GM12878 (cell line): ENCODE measurements around the gene HOXD12. TPM values are rescaled to one million over a fixed set of nuclear protein-coding genes. Genes with fewer than 3 reads are reported as not detected.

Experiments used
- ATAC-seq: fragments of 200-7000 bp; cut with Tn5 transposase; 3 replicates; pipeline ENCODE4 v1.9.1; 2020; ENCODE audit warnings: mild to moderate bottlenecking, moderate library complexity
- BruUV-seq: library from RNA; stranded (reverse); fragments of 400-500 nt; replicated peaks from 2 replicates; lab custom pipeline; 2021; lab: Mats Ljungman, UMichigan
- CTCF ChIA-PET: fragments of 300-600 bp; sonication (Branson Sonifier 250); formaldehyde crosslinking; extraction: SDS; loops from one replicate; lab custom pipeline; 2021; ENCODE audit warnings: inconsistent platforms; lab: Yijun Ruan, JAX
- POLR2A ChIA-PET: fragments of 350-600 bp; formaldehyde crosslinking; extraction: SDS; loops from one replicate; lab custom pipeline; 2021; ENCODE audit warnings: inconsistent platforms; lab: Charles Lee
- RAD21 ChIA-PET: fragments of 300-600 bp; sonication (Branson Sonifier 250); formaldehyde crosslinking; loops from one replicate; lab custom pipeline; 2023; ENCODE audit warnings: antibody characterized with exemption; ENCODE audit not compliant: unreplicated experiment; lab: Charles Lee
- SMC1A ChIA-PET: fragments of 300-600 bp; sonication (Branson Sonifier 250); formaldehyde crosslinking; loops from one replicate; lab custom pipeline; 2023; ENCODE audit not compliant: unreplicated experiment, uncharacterized antibody; lab: Charles Lee
- DNase-seq: peaks from one replicate; pipeline ENCODE4 v3.0.0-alpha.2; 2011; ENCODE audit warnings: low read depth, low spot score
- FAIRE-seq: peaks from 3 replicates; lab custom pipeline; 2011; peaks lifted over from hg19 to GRCh38; lab: Jason Lieb, UNC
- H2AFZ ChIP-seq: 2 replicates; pipeline ENCODE4 v1.6.0; 2011; ENCODE audit warnings: low read depth, low read length, control low read depth; ENCODE audit not compliant: control insufficient read depth
- H3K27ac ChIP-seq: 2 replicates; pipeline ENCODE4 v1.5.1; 2011; ENCODE audit warnings: control low read depth; ENCODE audit not compliant: control insufficient read depth, insufficient read depth
- H3K27me3 ChIP-seq, 2 experiments: replicated peaks in 1 of 2; 2 replicates each; pipeline versions ENCODE4 v1.6.0 to v1.6.1; 2011; ENCODE audit warnings: low read length in 1 of 2; ENCODE audit not compliant: control insufficient read depth in 2 of 2, insufficient read depth in 2 of 2
- H3K36me3 ChIP-seq, 2 experiments: 2 replicates each; pipeline ENCODE4 v1.5.1; 2011; ENCODE audit warnings: low read length in 1 of 2; ENCODE audit not compliant: control insufficient read depth in 2 of 2, insufficient read depth in 2 of 2
- H3K4me1 ChIP-seq: 2 replicates; pipeline ENCODE4 v1.6.1; 2011; ENCODE audit warnings: mild to moderate bottlenecking, low read length, moderate library complexity, mixed read lengths; ENCODE audit not compliant: control insufficient read depth, insufficient read depth
- H3K4me2 ChIP-seq: 2 replicates; pipeline ENCODE4 v1.6.0; 2011; ENCODE audit warnings: control low read depth; ENCODE audit not compliant: control insufficient read depth, insufficient read depth
- H3K4me3 ChIP-seq: fragments of 200-600 bp; sonication (generic); 2 replicates; pipeline ENCODE4 v1.5.1; 2016
- H3K79me2 ChIP-seq: 2 replicates; pipeline ENCODE4 v1.6.0; 2011; ENCODE audit warnings: low read length; ENCODE audit not compliant: control insufficient read depth, insufficient read depth
- H3K9ac ChIP-seq: 2 replicates; pipeline ENCODE4 v1.8.0; 2011; ENCODE audit warnings: low read length, control low read depth, mixed read lengths; ENCODE audit not compliant: control insufficient read depth, insufficient read depth
- H3K9me3 ChIP-seq: replicated peaks from 3 replicates; pipeline ENCODE4 v1.5.1; 2011; ENCODE audit warnings: mild to moderate bottlenecking, low read length; ENCODE audit not compliant: control insufficient read depth, insufficient read depth
- H4K20me1 ChIP-seq: 2 replicates; pipeline ENCODE4 v1.6.0; 2011; ENCODE audit not compliant: control insufficient read depth, insufficient read depth
- BHLHE40 ChIP-seq, 2 experiments: fragments of 450-650 bp in 1 of 2; IDR thresholded peaks; 2 replicates each; pipeline ENCODE4 v1.6.1; 2011 to 2017; ENCODE audit warnings: low read depth in 2 of 2, borderline replicate concordance in 1 of 2, improper control_type of control experiment in 1 of 2, low read length in 1 of 2, mild to moderate bottlenecking in 1 of 2
- GABPA ChIP-seq: IDR thresholded peaks from 2 replicates; pipeline ENCODE4 v1.6.1; 2014; ENCODE audit warnings: antibody characterized with exemption, low read depth, mild to moderate bottlenecking, inconsistent platforms
- IKZF1 ChIP-seq: fragments of 450-650 bp; conservative IDR thresholded peaks from 2 replicates; pipeline ENCODE4 v1.6.1; 2017; ENCODE audit warnings: antibody characterized with exemption, mild to moderate bottlenecking
- NBN ChIP-seq: fragments of 450-650 bp; IDR thresholded peaks from 2 replicates; pipeline ENCODE4 v1.6.1; 2016
- NFYA ChIP-seq: IDR thresholded peaks from 2 replicates; pipeline ENCODE4 v1.6.1; 2011; ENCODE audit warnings: low read depth, mild to moderate bottlenecking, low read length, improper control_type of control experiment, borderline replicate concordance
- NR2C2 ChIP-seq: IDR thresholded peaks from 2 replicates; pipeline ENCODE4 v1.6.1; 2011; ENCODE audit warnings: borderline replicate concordance, low read depth; ENCODE audit not compliant: control insufficient read depth, insufficient read length
- PAX8 ChIP-seq: fragments of 450-650 bp; IDR thresholded peaks from 2 replicates; pipeline ENCODE4 v1.6.1; 2017; ENCODE audit warnings: mild to moderate bottlenecking, moderate library complexity
- RB1 ChIP-seq: fragments of 450-650 bp; formaldehyde crosslinking; IDR thresholded peaks from 2 replicates; pipeline ENCODE4 v1.6.1; 2017; ENCODE audit warnings: mild to moderate bottlenecking, borderline replicate concordance
- RFX5 ChIP-seq: IDR thresholded peaks from 2 replicates; pipeline ENCODE4 v1.6.1; 2011; ENCODE audit warnings: low read depth, low read length, improper control_type of control experiment
- SMC3 ChIP-seq: IDR thresholded peaks from 2 replicates; pipeline ENCODE4 v1.6.1; 2011; ENCODE audit warnings: low read length, improper control_type of control experiment, borderline replicate concordance
- YBX1 ChIP-seq: fragments of 450-650 bp; IDR thresholded peaks from 2 replicates; pipeline ENCODE4 v1.6.1; 2016; ENCODE audit warnings: antibody characterized with exemption
- WGBS: methylation state at CpG from one replicate; pipeline ENCODE4 v1.1.6; 2016; ENCODE audit warnings: low lambda C conversion rate; ENCODE audit not compliant: insufficient replicate concordance, insufficient coverage; ENCODE audit errors: missing lambda C conversion rate; 5-methylcytosine and 5-hydroxymethylcytosine counted together
- in situ Hi-C: fragments of 300-500 bp; cut with MboI; formaldehyde crosslinking; loops from 9 replicates; pipeline ENCODE4 v1.14.3; 2018; ENCODE audit warnings: mixed read lengths
- intact Hi-C: fragments of 100-400 bp; cut with micrococcal nuclease; formaldehyde crosslinking; loops from one replicate; pipeline ENCODE4 v1.14.2; 2022; ENCODE audit not compliant: unreplicated experiment
- polyA plus RNA-seq, 11 experiments: library from polyadenylated mRNA; depleted of rRNA in 4 of 11; unstranded in 6 of 11; stranded (reverse) in 5 of 11; fragments of >200 nt; fragmentation: Nextera tagmentation in 4 of 11; fragmentation: Illumina TruSeq in 1 of 11; extraction: Ambion mirVana in 4 of 11; extraction: Trizol in 1 of 11; gene quantifications; 1 replicate in 1 of 11; 2 replicates in 10 of 11; pipeline versions ENCODE4 v1.2.1 to v1.2.3, GENCODE V29; 2011 to 2016; ENCODE audit warnings: inconsistent platforms in 2 of 11, missing spikeins in 2 of 11, low read depth in 1 of 11
- total RNA-seq, 4 experiments: library from RNA; depleted of rRNA in 3 of 4; stranded (reverse); fragments of >200 nt in 3 of 4; fragmentation: Illumina TruSeq in 1 of 4; extraction: Trizol in 1 of 4; gene quantifications; 2 replicates each; pipeline versions ENCODE4 v1.2.1 to v1.2.3, GENCODE V29; 2013 to 2021
- TF ChIP-seq, protein P1 (sequence below): fragments of 450-650 bp; IDR thresholded peaks from 2 replicates; pipeline ENCODE4 v1.6.1; 2018; ENCODE audit warnings: mild to moderate bottlenecking, low read depth, moderate library complexity; ENCODE audit not compliant: partially characterized antibody
- TF ChIP-seq, protein P2 (sequence below): fragments of 450-650 bp; IDR thresholded peaks from 2 replicates; pipeline ENCODE4 v1.6.1; 2017; ENCODE audit warnings: mild to moderate bottlenecking

HOXD12 gene
- total and polyA plus RNA-seq, 10 of the 15 experiments (the other 5 are each of a cell fraction or from before 2014, with no cell fraction given): not detected

DNA sequence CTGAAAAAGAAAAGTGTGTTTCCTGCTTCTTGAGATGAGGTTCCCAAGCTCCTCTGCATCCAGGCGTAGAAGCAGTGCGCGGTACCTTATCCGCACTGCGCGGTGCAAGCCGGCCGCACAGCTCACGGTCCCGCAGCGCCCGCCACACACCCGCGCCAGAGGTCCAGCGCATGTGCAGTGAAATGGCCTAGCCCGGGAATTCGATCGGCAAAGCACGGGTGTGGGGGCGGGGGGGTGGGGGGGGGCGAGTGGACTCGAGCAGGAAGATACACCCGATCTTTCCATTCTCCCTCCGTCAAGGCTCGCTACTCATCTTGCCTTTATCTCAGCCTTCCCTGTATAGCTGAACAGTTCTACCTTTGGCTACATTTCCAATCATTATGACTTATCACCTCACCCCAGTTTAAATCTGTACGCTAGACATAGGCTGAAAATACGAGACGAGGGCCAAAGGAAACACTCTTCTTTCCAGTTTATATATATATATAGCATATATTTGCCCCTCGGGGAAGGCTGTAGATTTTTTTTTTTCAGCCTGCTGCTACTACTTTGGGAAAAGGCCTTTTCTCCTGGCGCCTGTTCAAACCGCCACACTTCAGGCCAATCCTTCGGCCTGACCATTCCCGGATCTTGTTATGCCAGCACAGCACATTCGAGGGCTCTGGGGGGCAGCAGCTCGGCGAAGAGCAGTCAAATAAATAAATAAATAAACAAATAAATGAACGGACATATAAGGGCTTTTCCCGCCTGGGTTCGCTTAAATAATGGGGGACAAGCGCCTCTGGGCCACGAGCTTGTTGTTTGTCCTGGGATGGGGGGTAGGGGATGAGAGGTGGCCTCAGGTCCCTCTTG is 40.3 kb downstream of the HOXD12 start (continued):
- no peak for TF ChIP-seq PAX8

DNA sequence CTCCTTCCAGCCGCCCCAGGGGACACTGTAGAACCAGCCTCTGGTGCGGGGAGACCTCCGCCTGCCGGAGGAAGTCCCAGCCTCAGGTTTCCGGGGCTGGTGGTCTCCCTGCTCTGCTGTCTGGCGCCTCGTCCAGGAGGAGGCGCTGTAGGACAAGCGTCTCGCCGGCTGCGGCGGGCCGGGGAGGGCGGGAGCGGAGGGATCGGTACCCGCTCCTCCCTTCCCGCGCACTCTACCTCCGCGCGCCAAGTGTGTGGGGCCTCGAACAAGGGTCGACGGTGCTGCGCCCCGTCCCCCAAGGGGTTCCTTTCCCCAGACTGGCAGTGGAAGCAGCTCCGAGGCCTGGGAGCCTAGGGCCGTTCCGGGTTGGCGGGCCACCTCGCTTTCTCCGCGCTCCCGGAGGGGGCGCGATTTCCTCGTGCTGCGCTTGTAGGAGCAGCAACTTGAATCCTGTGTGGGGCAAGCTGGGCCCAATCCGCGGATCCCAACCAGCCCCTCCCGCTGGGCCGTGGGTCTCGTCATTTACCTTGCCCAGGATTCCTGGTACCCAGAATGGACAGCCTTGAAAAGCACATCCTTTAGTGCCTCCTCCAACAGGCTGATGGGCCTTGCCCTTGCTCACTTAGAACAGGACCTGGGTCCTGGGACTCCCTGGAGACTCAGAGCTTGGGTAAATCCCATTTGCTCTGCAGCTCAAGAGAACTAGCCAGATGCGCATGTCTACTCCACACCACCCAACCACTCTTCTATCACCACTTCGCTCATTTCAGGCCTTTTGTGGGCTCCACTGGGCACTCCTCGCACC is 41.1 kb downstream of the HOXD12 start:
- ChIA-PET POLR2A (interaction anchor here (0.6 kb wide), 1 partner anchor 511 kb away, joined by 4 read pairs; no protein-coding TSS in a partner anchor), CTCF (interaction anchor here (0.6 to 8.6 kb wide), 46 partner anchors 9 to 1414 kb away, joined by 3 to 157 read pairs (median 4); no protein-coding TSS in a partner anchor), SMC1A (interaction anchor here (0.6 to 5.3 kb wide), 28 partner anchors 10 to 1021 kb away, joined by 3 to 58 read pairs (median 3); no protein-coding TSS in a partner anchor), RAD21 (interaction anchor here (0.6 to 5.9 kb wide), 30 partner anchors 10 to 1008 kb away, joined by 3 to 103 read pairs (median 4); no protein-coding TSS in a partner anchor)
- no peaks in the 10 kb centered on the region for H3K36me3 ChIP-seq
- H4K20me1 ChIP-seq: no peaks in the 10 kb centered on the region
- no peaks in the 10 kb centered on the region; the same call in 2 of the 3 replicates for H3K9me3 ChIP-seq
- H3K27me3 ChIP-seq: peaks cover 0 to 11% of the 10 kb centered on the region in 2 experiments
- no peaks in the 10 kb centered on the region for H3K79me2 ChIP-seq
- peak overlapping the region; percentile 37; the same call in 1 of the 2 replicates for H3K4me3 ChIP-seq
- no TSS peak for BruUV-seq
- no peak overlapping the region for H3K27ac ChIP-seq
- DNase-seq: peak; percentile 24
- H2AFZ ChIP-seq: peak overlapping the region; percentile 88
- peak overlapping the region; percentile 73 for H3K4me2 ChIP-seq
- intact Hi-C loops (loop anchor here (1.0 to 5.0 kb wide), 6 partner anchors 242 to 1007 kb away; no protein-coding TSS in a partner anchor), in situ Hi-C loops (loop anchor here (5.0 to 25.0 kb wide), 3 partner anchors 317 to 1197 kb away; no protein-coding TSS in a partner anchor)
- 21% methylated on average over 41 of the region's 48 CpGs for WGBS
- peak; percentile 99 for ATAC-seq
- peak; percentile 75 for FAIRE-seq
- H3K4me1 ChIP-seq: no peaks in the 10 kb centered on the region
- H3K9ac ChIP-seq: peak overlapping the region; percentile 26; the same call in 1 of the 2 replicates
- TF ChIP-seq, protein P1, sequence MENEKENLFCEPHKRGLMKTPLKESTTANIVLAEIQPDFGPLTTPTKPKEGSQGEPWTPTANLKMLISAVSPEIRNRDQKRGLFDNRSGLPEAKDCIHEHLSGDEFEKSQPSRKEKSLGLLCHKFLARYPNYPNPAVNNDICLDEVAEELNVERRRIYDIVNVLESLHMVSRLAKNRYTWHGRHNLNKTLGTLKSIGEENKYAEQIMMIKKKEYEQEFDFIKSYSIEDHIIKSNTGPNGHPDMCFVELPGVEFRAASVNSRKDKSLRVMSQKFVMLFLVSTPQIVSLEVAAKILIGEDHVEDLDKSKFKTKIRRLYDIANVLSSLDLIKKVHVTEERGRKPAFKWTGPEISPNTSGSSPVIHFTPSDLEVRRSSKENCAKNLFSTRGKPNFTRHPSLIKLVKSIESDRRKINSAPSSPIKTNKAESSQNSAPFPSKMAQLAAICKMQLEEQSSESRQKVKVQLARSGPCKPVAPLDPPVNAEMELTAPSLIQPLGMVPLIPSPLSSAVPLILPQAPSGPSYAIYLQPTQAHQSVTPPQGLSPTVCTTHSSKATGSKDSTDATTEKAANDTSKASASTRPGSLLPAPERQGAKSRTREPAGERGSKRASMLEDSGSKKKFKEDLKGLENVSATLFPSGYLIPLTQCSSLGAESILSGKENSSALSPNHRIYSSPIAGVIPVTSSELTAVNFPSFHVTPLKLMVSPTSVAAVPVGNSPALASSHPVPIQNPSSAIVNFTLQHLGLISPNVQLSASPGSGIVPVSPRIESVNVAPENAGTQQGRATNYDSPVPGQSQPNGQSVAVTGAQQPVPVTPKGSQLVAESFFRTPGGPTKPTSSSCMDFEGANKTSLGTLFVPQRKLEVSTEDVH: no peak
- TF ChIP-seq GABPA (no peak), NFYA (no peak), YBX1 (no peak), BHLHE40 (IDR thresholded peaks at IDR 0.05; ENCODE audit: borderline replicate concordance in 1 of 2, low read depth in 2 of 2, low read length in 1 of 2) (peak in 1 of 2 experiments; percentile 28; a peak in 1 of 4 replicates), IKZF1 (peak; percentile 76), RFX5 (peak; percentile 46; the same call in 1 of the 2 replicates), NBN (0 out of 2 replicates have a peak, but pooled peaks have one; percentile 57), NR2C2 (no peak), SMC3 (peak; percentile 87), RB1 (peak; percentile 97; the same call in 1 of the 2 replicates)
- TF ChIP-seq, protein P2, sequence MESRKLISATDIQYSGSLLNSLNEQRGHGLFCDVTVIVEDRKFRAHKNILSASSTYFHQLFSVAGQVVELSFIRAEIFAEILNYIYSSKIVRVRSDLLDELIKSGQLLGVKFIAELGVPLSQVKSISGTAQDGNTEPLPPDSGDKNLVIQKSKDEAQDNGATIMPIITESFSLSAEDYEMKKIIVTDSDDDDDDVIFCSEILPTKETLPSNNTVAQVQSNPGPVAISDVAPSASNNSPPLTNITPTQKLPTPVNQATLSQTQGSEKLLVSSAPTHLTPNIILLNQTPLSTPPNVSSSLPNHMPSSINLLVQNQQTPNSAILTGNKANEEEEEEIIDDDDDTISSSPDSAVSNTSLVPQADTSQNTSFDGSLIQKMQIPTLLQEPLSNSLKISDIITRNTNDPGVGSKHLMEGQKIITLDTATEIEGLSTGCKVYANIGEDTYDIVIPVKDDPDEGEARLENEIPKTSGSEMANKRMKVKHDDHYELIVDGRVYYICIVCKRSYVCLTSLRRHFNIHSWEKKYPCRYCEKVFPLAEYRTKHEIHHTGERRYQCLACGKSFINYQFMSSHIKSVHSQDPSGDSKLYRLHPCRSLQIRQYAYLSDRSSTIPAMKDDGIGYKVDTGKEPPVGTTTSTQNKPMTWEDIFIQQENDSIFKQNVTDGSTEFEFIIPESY: no peak
